ENCODE measurements around the gene GPR107.

- TF ChIP-seq POLR2A (IDR thresholded peaks at IDR 0.05) (no peak), CTCF (IDR thresholded peaks at IDR 0.05) (no peak), EP300 (IDR thresholded peaks at IDR 0.05) (no peak)
These were observed 35.4 kb upstream of the GPR107 start for GRCh38 chr9:130018265-130018664.

All from stomach (tissue), 4 donors.